GM23338 (cell line): ENCODE measurements around the gene CPNE5. TPM values are rescaled to one million over a fixed set of nuclear protein-coding genes. Genes with fewer than 3 reads are reported as not detected.

Source experiments
- ATAC-seq: fragments of 200-7000 bp; cut with Tn5 transposase; 3 replicates; pipeline ENCODE4 v1.9.1; 2020
- DNase-seq: peaks from one replicate; pipeline ENCODE4 v3.0.0-alpha.2; 2015; ENCODE audit warnings: low spot score
- H2AFZ ChIP-seq: fragments of 200-600 bp; sonication (generic); 2 replicates; pipeline ENCODE4 v1.8.0; 2016; ENCODE audit warnings: antibody characterized with exemption, mild to moderate bottlenecking, moderate library complexity
- H3F3A ChIP-seq: fragments of 200-600 bp; sonication (generic); replicated peaks from 2 replicates; pipeline ENCODE4 v1.8.0; 2017; ENCODE audit warnings: antibody characterized with exemption, mixed run types, low read depth
- H3K27ac ChIP-seq: fragments of 200-600 bp; sonication (generic); 2 replicates; pipeline ENCODE4 v1.6.1; 2016; ENCODE audit warnings: low read depth
- H3K27me3 ChIP-seq: fragments of 200-600 bp; sonication (generic); 2 replicates; pipeline ENCODE4 v1.8.0; 2016; ENCODE audit warnings: mild to moderate bottlenecking, mixed run types, moderate library complexity; ENCODE audit not compliant: insufficient read depth
- H3K36me3 ChIP-seq: fragments of 200-600 bp; sonication (generic); 2 replicates; pipeline ENCODE4 v1.8.0; 2016; ENCODE audit warnings: mild to moderate bottlenecking; ENCODE audit not compliant: insufficient read depth
- H3K4me1 ChIP-seq: fragments of 200-600 bp; sonication (generic); 2 replicates; pipeline ENCODE4 v1.8.0; 2016; ENCODE audit warnings: mild to moderate bottlenecking, moderate library complexity; ENCODE audit not compliant: insufficient read depth
- H3K4me2 ChIP-seq: fragments of 200-600 bp; sonication (generic); 2 replicates; pipeline ENCODE4 v1.7.1; 2017; ENCODE audit warnings: mixed run types
- H3K4me3 ChIP-seq: fragments of 200-600 bp; sonication (generic); 2 replicates; pipeline ENCODE4 v1.6.1; 2016; ENCODE audit warnings: mixed run types
- H3K79me2 ChIP-seq: fragments of 200-600 bp; sonication (generic); replicated peaks from 2 replicates; pipeline ENCODE4 v1.8.0; 2017; ENCODE audit warnings: mild to moderate bottlenecking; ENCODE audit not compliant: insufficient read depth
- H3K9me2 ChIP-seq: fragments of 200-600 bp; sonication (generic); 2 replicates; pipeline ENCODE4 v1.8.0; 2017; ENCODE audit not compliant: insufficient read depth
- H4K20me1 ChIP-seq: fragments of 200-600 bp; sonication (generic); replicated peaks from 2 replicates; pipeline ENCODE4 v1.8.0; 2017; ENCODE audit warnings: mild to moderate bottlenecking; ENCODE audit not compliant: insufficient read depth
- H3K27ac Mint-ChIP-seq: 2 replicates; pipeline ENCODE4 v1.8.0; 2020; ENCODE audit warnings: inconsistent platforms, mild to moderate bottlenecking, moderate library complexity, mixed read lengths
- H3K27me3 Mint-ChIP-seq: 3 replicates; pipeline ENCODE4 v1.8.0; 2022; ENCODE audit warnings: low read depth, mild to moderate bottlenecking, moderate library complexity, mixed read lengths, inconsistent platforms; ENCODE audit not compliant: insufficient read depth, poor library complexity
- H3K36me3 Mint-ChIP-seq: 3 replicates; pipeline ENCODE4 v1.8.0; 2021; ENCODE audit warnings: low read depth, mild to moderate bottlenecking, inconsistent platforms, moderate library complexity, mixed read lengths
- H3K4me1 Mint-ChIP-seq: 3 replicates; pipeline ENCODE4 v1.8.0; 2020; ENCODE audit warnings: mild to moderate bottlenecking, inconsistent platforms, mixed read lengths
- H3K4me3 Mint-ChIP-seq: 3 replicates; pipeline ENCODE4 v1.8.0; 2021; ENCODE audit warnings: moderate library complexity, mild to moderate bottlenecking, inconsistent platforms, mixed read lengths
- H3K9me3 Mint-ChIP-seq: 3 replicates; pipeline ENCODE4 v1.8.0; 2020; ENCODE audit warnings: moderate library complexity, mild to moderate bottlenecking, inconsistent platforms, mixed read lengths
- CREB1 ChIP-seq: fragments of 250-450 bp; sonication (Bioruptor Pico); IDR thresholded peaks from 2 replicates; pipeline ENCODE4 v1.5.0; 2020; ENCODE audit warnings: low read depth, mild to moderate bottlenecking, moderate library complexity
- ETS1 ChIP-seq: IDR thresholded peaks from 2 replicates; pipeline ENCODE4 v1.6.1; 2016; ENCODE audit warnings: antibody characterized with exemption
- EZH2 ChIP-seq: fragments of 200-600 bp; sonication (generic); IDR thresholded peaks from one replicate; pipeline ENCODE4 v1.8.0; 2017; ENCODE audit warnings: antibody characterized with exemption, mild to moderate bottlenecking, low read depth; ENCODE audit not compliant: unreplicated experiment
- EZH2phosphoT487 ChIP-seq: fragments of 200-600 bp; sonication (generic); IDR thresholded peaks from one replicate; pipeline ENCODE4 v1.8.1; 2018; ENCODE audit warnings: antibody characterized with exemption; ENCODE audit not compliant: unreplicated experiment
- JUNB ChIP-seq: IDR thresholded peaks from one replicate; pipeline ENCODE4 v1.6.1; 2016; ENCODE audit warnings: antibody characterized with exemption; ENCODE audit not compliant: unreplicated experiment
- POLR2AphosphoS5 ChIP-seq: IDR thresholded peaks from 2 replicates; pipeline ENCODE4 v1.6.1; 2016; ENCODE audit warnings: antibody characterized with exemption, low read depth
- ZNF114 ChIP-seq: fragments of 250-450 bp; sonication (Bioruptor Pico); IDR thresholded peaks from 2 replicates; pipeline ENCODE4 v1.5.0; 2020; ENCODE audit warnings: mild to moderate bottlenecking, moderate library complexity
- ZNF331 ChIP-seq: fragments of 250-450 bp; sonication (Bioruptor Pico); IDR thresholded peaks from 2 replicates; pipeline ENCODE4 v1.5.0; 2020; ENCODE audit warnings: low read depth, mild to moderate bottlenecking, moderate library complexity
- ZNF462 ChIP-seq: fragments of 250-450 bp; sonication (Bioruptor Pico); IDR thresholded peaks from 2 replicates; pipeline ENCODE4 v1.5.0; 2020; ENCODE audit warnings: mild to moderate bottlenecking, moderate library complexity
- polyA plus RNA-seq: library from polyadenylated mRNA; unstranded; fragments of >200 nt; fragmentation: Nextera tagmentation; extraction: Ambion mirVana; gene quantifications from 2 replicates; pipeline ENCODE4 v1.2.1, GENCODE V29; 2016
- total RNA-seq: library from RNA; depleted of rRNA; stranded (reverse); fragments of >200 nt; shearing (Covaris generic); gene quantifications from 2 replicates; pipeline ENCODE4 v1.2.3, GENCODE V29; 2014

The CPNE5 gene
- total and polyA plus RNA-seq, 2 experiments from 2014 or later = 0.14 to 0.42 TPM

- TF ChIP-seq CREB1 (CRISPR knock-in tag) (no peak), ZNF114 (CRISPR knock-in tag) (no peak), EZH2 (no peak), ETS1 (no peak), POLR2AphosphoS5 (no peak), JUNB (no peak), ZNF462 (no peak), EZH2phosphoT487 (no peak), ZNF331 (CRISPR knock-in tag) (no peak)
- no peak overlapping the region for H3K27ac Mint-ChIP-seq
- H3K9me2 ChIP-seq = no peaks in the 10 kb centered on the region
Observed at GRCh38 chr6:36699348-36699747, 139.9 kb downstream of the CPNE5 start.

More at GRCh38 chr6:36699348-36699747, 139.9 kb downstream of the CPNE5 start:
- Histone ChIP-seq H3K4me2 (no peak overlapping the region), H3K27ac (no peak overlapping the region), H3K36me3 (no peaks in the 10 kb centered on the region), H3K4me1 (no peaks in the 10 kb centered on the region), H3K27me3 (no peaks in the 10 kb centered on the region), H3K79me2 (no peaks in the 10 kb centered on the region), H3K4me3 (no peak overlapping the region), H2AFZ (no peak overlapping the region), H3F3A (no peaks in the 10 kb centered on the region), H4K20me1 (no peaks in the 10 kb centered on the region)
- H3K36me3 Mint-ChIP-seq = no peaks in the 10 kb centered on the region
- no peak for ATAC-seq
- H3K27me3 Mint-ChIP-seq = peaks cover 1% of the 10 kb centered on the region
- no peak overlapping the region for H3K4me3 Mint-ChIP-seq
- no peaks in the 10 kb centered on the region for H3K4me1 Mint-ChIP-seq
- no peak for DNase-seq
- H3K9me3 Mint-ChIP-seq = no peaks in the 10 kb centered on the region
